Trophoblast cell (in vitro differentiated cells and primary cell): Measurements from ENCODE around the gene MYO5B.

Experiments
- DNase-seq, 2 donors: peaks; one replicate each; pipeline ENCODE4 v3.0.0-alpha.2; 2016
- H2AFZ ChIP-seq: 2 replicates; pipeline ENCODE4 v1.6.1; 2013; ENCODE audit warnings: low read length, moderate library complexity, mild to moderate bottlenecking; ENCODE audit not compliant: insufficient read depth, poor library complexity
- H2AK5ac ChIP-seq: 2 replicates; pipeline ENCODE4 v1.6.1; 2013; ENCODE audit warnings: mild to moderate bottlenecking, low read length
- H2BK120ac ChIP-seq: 2 replicates; pipeline ENCODE4 v1.6.1; 2013; ENCODE audit warnings: low read length, mild to moderate bottlenecking, moderate library complexity; ENCODE audit not compliant: insufficient read depth, poor library complexity
- H2BK12ac ChIP-seq: 2 replicates; pipeline ENCODE4 v1.6.1; 2013; ENCODE audit warnings: mild to moderate bottlenecking, low read length, moderate library complexity
- H2BK5ac ChIP-seq: 2 replicates; pipeline ENCODE4 v1.6.1; 2013; ENCODE audit warnings: low read length, low read depth, moderate library complexity, mild to moderate bottlenecking; ENCODE audit not compliant: poor library complexity
- H3K14ac ChIP-seq: 2 replicates; pipeline ENCODE4 v1.6.1; 2013; ENCODE audit warnings: mild to moderate bottlenecking, low read length
- H3K18ac ChIP-seq: 2 replicates; pipeline ENCODE4 v1.6.1; 2013; ENCODE audit warnings: mild to moderate bottlenecking, low read length
- H3K23ac ChIP-seq: 2 replicates; pipeline ENCODE4 v1.6.1; 2013; ENCODE audit warnings: low read length
- H3K27ac ChIP-seq: 2 replicates; pipeline ENCODE4 v1.5.1; 2013; ENCODE audit warnings: low read depth, mild to moderate bottlenecking, inconsistent platforms, low read length, moderate library complexity
- H3K27me3 ChIP-seq: 2 replicates; pipeline ENCODE4 v1.6.1; 2013; ENCODE audit warnings: inconsistent platforms, mild to moderate bottlenecking, low read length, moderate library complexity; ENCODE audit not compliant: insufficient read depth
- H3K36me3 ChIP-seq, 2 experiments: 1 replicate in 1 of 2; 2 replicates in 1 of 2; pipeline ENCODE4 v1.6.1; 2013; ENCODE audit warnings: low read length in 2 of 2, mild to moderate bottlenecking in 2 of 2, moderate library complexity in 1 of 2; ENCODE audit not compliant: insufficient read depth in 2 of 2, control insufficient read depth in 1 of 2
- H3K4ac ChIP-seq: 2 replicates; pipeline ENCODE4 v1.6.1; 2013; ENCODE audit warnings: low read depth, mild to moderate bottlenecking, low read length, moderate library complexity
- H3K4me1 ChIP-seq, 2 experiments: 1 replicate in 1 of 2; 2 replicates in 1 of 2; pipeline ENCODE4 v1.6.1; 2013; ENCODE audit warnings: low read length in 2 of 2, mild to moderate bottlenecking in 2 of 2, moderate library complexity in 1 of 2; ENCODE audit not compliant: insufficient read depth in 2 of 2, control insufficient read depth in 1 of 2
- H3K4me2 ChIP-seq: 2 replicates; pipeline ENCODE4 v1.6.1; 2013; ENCODE audit warnings: inconsistent platforms, mild to moderate bottlenecking, low read length, moderate library complexity
- H3K4me3 ChIP-seq: 2 replicates; pipeline ENCODE4 v1.5.1; 2013; ENCODE audit warnings: mild to moderate bottlenecking, low read depth, low read length, inconsistent platforms
- H3K79me1 ChIP-seq: one replicate; pipeline ENCODE4 v1.6.1; 2013; ENCODE audit warnings: low read length
- H3K79me2 ChIP-seq: 2 replicates; pipeline ENCODE4 v1.6.1; 2013; ENCODE audit warnings: low read length, mild to moderate bottlenecking; ENCODE audit not compliant: control insufficient read depth, insufficient read depth, poor library complexity
- H3K9ac ChIP-seq: 2 replicates; pipeline ENCODE4 v1.6.1; 2013; ENCODE audit warnings: mild to moderate bottlenecking, low read length
- H3K9me3 ChIP-seq: 2 replicates; pipeline ENCODE4 v1.6.1; 2013; ENCODE audit warnings: low read depth, mild to moderate bottlenecking, control low read depth, inconsistent platforms, low read length; ENCODE audit not compliant: insufficient read depth
- H4K12ac ChIP-seq: 2 replicates; pipeline ENCODE4 v1.6.1; 2013; ENCODE audit warnings: low read depth, mild to moderate bottlenecking, low read length, moderate library complexity
- H4K8ac ChIP-seq: 2 replicates; pipeline ENCODE4 v1.6.1; 2013; ENCODE audit warnings: low read depth, mild to moderate bottlenecking, low read length, moderate library complexity
- H4K91ac ChIP-seq: one replicate; pipeline ENCODE4 v1.6.1; 2013; ENCODE audit warnings: low read depth, mild to moderate bottlenecking, low read length, moderate library complexity
- WGBS: extraction: QIAGEN DNeasy Blood & Tissue Kit; methylation state at CpG from one replicate; pipeline ENCODE4 v1.1.7; 2013; ENCODE audit warnings: missing lambda C conversion rate; ENCODE audit not compliant: insufficient read length, insufficient coverage; ENCODE audit errors: extremely low coverage; 5-methylcytosine and 5-hydroxymethylcytosine counted together

The MYO5B gene

GRCh38 chr18:50172367-50172766, 22.6 kb downstream of the MYO5B start:
- Histone ChIP-seq H3K36me3 (no peaks in the 10 kb centered on the region), H3K9ac (no peak overlapping the region), H3K4me1 (no peaks in the 10 kb centered on the region), H3K27ac (no peak overlapping the region), H3K79me1 (no peaks in the 10 kb centered on the region), H2BK12ac (no peak overlapping the region), H3K79me2 (no peaks in the 10 kb centered on the region), H2BK120ac (no peak overlapping the region), H3K4me2 (no peak overlapping the region), H3K14ac (no peak overlapping the region), H3K23ac (no peak overlapping the region), H3K27me3 (no peaks in the 10 kb centered on the region), H2AK5ac (no peak overlapping the region), H4K91ac (no peak overlapping the region), H3K4me3 (no peak overlapping the region), H4K8ac (no peak overlapping the region), H3K18ac (no peak overlapping the region), H2BK5ac (no peak overlapping the region), H4K12ac (no peak overlapping the region), H3K4ac (no peak overlapping the region), H2AFZ (no peak overlapping the region), H3K9me3 (no peaks in the 10 kb centered on the region)
- DNase-seq = no peak
- no CpG with 5 or more reads among the region's 3 CpGs for WGBS

GRCh38 chr18:50171406-50171805, 23.5 kb downstream of the MYO5B start:
- Histone ChIP-seq H3K27ac (no peak overlapping the region), H3K4ac (no peak overlapping the region), H4K91ac (no peak overlapping the region), H3K9ac (no peak overlapping the region), H3K14ac (no peak overlapping the region), H3K79me2 (no peaks in the 10 kb centered on the region), H2BK120ac (no peak overlapping the region), H3K4me3 (no peak overlapping the region), H4K8ac (no peak overlapping the region), H3K79me1 (no peaks in the 10 kb centered on the region), H3K9me3 (no peaks in the 10 kb centered on the region), H3K4me2 (no peak overlapping the region), H4K12ac (no peak overlapping the region), H3K36me3 (no peaks in the 10 kb centered on the region), H2BK12ac (no peak overlapping the region), H3K4me1 (no peaks in the 10 kb centered on the region), H2AK5ac (no peak overlapping the region), H2BK5ac (no peak overlapping the region), H3K27me3 (no peaks in the 10 kb centered on the region), H3K23ac (no peak overlapping the region), H3K18ac (no peak overlapping the region), H2AFZ (no peak overlapping the region)
- no CpG with 5 or more reads among the region's 2 CpGs for WGBS
- no peak for DNase-seq

GRCh38 chr18:50170004-50170403, 24.9 kb downstream of the MYO5B start:
- Histone ChIP-seq H3K4me2 (no peak overlapping the region), H2AFZ (no peak overlapping the region), H3K79me2 (no peaks in the 10 kb centered on the region)

GRCh38 chr18:50169149-50169548, 25.8 kb downstream of the MYO5B start:
- no peak overlapping the region for H3K9ac ChIP-seq
- no peak for DNase-seq
- H3K4me1 ChIP-seq = no peaks in the 10 kb centered on the region
- H3K4me3 ChIP-seq = no peak overlapping the region
- no peak overlapping the region for H4K12ac ChIP-seq
- no peak overlapping the region for H2AFZ ChIP-seq
- H3K27me3 ChIP-seq = no peaks in the 10 kb centered on the region
- no peaks in the 10 kb centered on the region for H3K9me3 ChIP-seq
- H3K14ac ChIP-seq = no peak overlapping the region
- H2BK120ac ChIP-seq = no peak overlapping the region
- H3K27ac ChIP-seq = no peak overlapping the region
- no CpG with 5 or more reads among the region's 2 CpGs for WGBS
- no peak overlapping the region for H2BK5ac ChIP-seq
- no peak overlapping the region for H3K4me2 ChIP-seq
- no peak overlapping the region for H3K23ac ChIP-seq
- no peak overlapping the region for H3K18ac ChIP-seq
- H2BK12ac ChIP-seq = no peak overlapping the region
- H3K36me3 ChIP-seq = no peaks in the 10 kb centered on the region
- no peak overlapping the region for H2AK5ac ChIP-seq
- no peak overlapping the region for H4K8ac ChIP-seq
- H4K91ac ChIP-seq = no peak overlapping the region
- no peaks in the 10 kb centered on the region for H3K79me1 ChIP-seq
- H3K4ac ChIP-seq = no peak overlapping the region
- H3K79me2 ChIP-seq = no peaks in the 10 kb centered on the region

More at GRCh38 chr18:50170004-50170403, 24.9 kb downstream of the MYO5B start:
- H3K23ac ChIP-seq = no peak overlapping the region
- H3K9ac ChIP-seq = no peak overlapping the region
- no peak overlapping the region for H3K27ac ChIP-seq
- no peak overlapping the region for H2BK120ac ChIP-seq
- H3K36me3 ChIP-seq = no peaks in the 10 kb centered on the region
- no peak overlapping the region for H2BK12ac ChIP-seq
- DNase-seq = peak in 1 of 2 donors; percentile 40
- H3K4ac ChIP-seq = no peak overlapping the region
- no peak overlapping the region for H2BK5ac ChIP-seq
- H4K8ac ChIP-seq = no peak overlapping the region
- no peak overlapping the region for H4K91ac ChIP-seq
- H3K4me1 ChIP-seq = no peaks in the 10 kb centered on the region
- no peak overlapping the region for H2AK5ac ChIP-seq
- H3K79me1 ChIP-seq = no peaks in the 10 kb centered on the region
- no peak overlapping the region for H4K12ac ChIP-seq
- H3K14ac ChIP-seq = no peak overlapping the region
- no peak overlapping the region for H3K18ac ChIP-seq
- no peaks in the 10 kb centered on the region for H3K9me3 ChIP-seq
- no peak overlapping the region for H3K4me3 ChIP-seq
- no peaks in the 10 kb centered on the region for H3K27me3 ChIP-seq
- no CpG with 5 or more reads among the region's 5 CpGs for WGBS
